ENCODE results near the gene KRTAP1-1.

GRCh38 chr17:41015454-41015853, 25.8 kb downstream of the KRTAP1-1 start:
- TF ChIP-seq CTCF (IDR thresholded peaks at IDR 0.05; ENCODE audit: low read depth, low read length, poor library complexity, severe bottlenecking) (no peak), EZH2phosphoT487 (IDR thresholded peaks at IDR 0.05; ENCODE audit: borderline replicate concordance, low read length) (no peak)
